Lung (tissue), 12 donors: ENCODE measurements around the gene TNIP2. TPM values are rescaled to one million over a fixed set of nuclear protein-coding genes. Genes with fewer than 3 reads are reported as not detected.

ENCODE experiments used
- ATAC-seq: fragments of 200-7000 bp; cut with Tn5 transposase; one replicate; pipeline ENCODE4 v1.9.1; 2020; ENCODE audit warnings: moderate number of reproducible peaks; ENCODE audit not compliant: insufficient read depth, low FRiP score
- DNase-seq, 3 donors: peaks; one replicate each; pipeline ENCODE4 v3.0.0-alpha.2; 2013 to 2017
- H3K27ac ChIP-seq, 2 donors: one replicate each; pipeline ENCODE4 v1.5.1; 2013; ENCODE audit warnings: mild to moderate bottlenecking in 2 of 2, moderate library complexity in 2 of 2, control low read depth in 1 of 2, inconsistent platforms in 1 of 2, low read depth in 1 of 2, low read length in 1 of 2
- H3K27me3 ChIP-seq, 3 donors: one replicate each; pipeline ENCODE4 v1.5.1; 2013; ENCODE audit warnings: low read length in 2 of 3; ENCODE audit not compliant: control insufficient read depth in 3 of 3, insufficient read depth in 3 of 3
- H3K36me3 ChIP-seq, 4 donors: one replicate each; pipeline ENCODE4 v1.5.1; 2013; ENCODE audit warnings: low read length in 4 of 4, mild to moderate bottlenecking in 1 of 4, moderate library complexity in 1 of 4; ENCODE audit not compliant: control insufficient read depth in 4 of 4, insufficient read depth in 4 of 4
- H3K4me1 ChIP-seq, 5 donors: one replicate each; pipeline ENCODE4 v1.5.1; 2013; ENCODE audit warnings: low read length in 5 of 5, mild to moderate bottlenecking in 2 of 5, moderate library complexity in 1 of 5; ENCODE audit not compliant: control insufficient read depth in 5 of 5, insufficient read depth in 5 of 5
- H3K4me3 ChIP-seq: one replicate; pipeline ENCODE4 v1.5.1; 2013; ENCODE audit warnings: mild to moderate bottlenecking, control low read depth, moderate library complexity
- H3K9ac ChIP-seq, 2 donors: one replicate each; pipeline ENCODE4 v1.5.1; 2013; ENCODE audit warnings: low read length in 2 of 2, control low read depth in 1 of 2; ENCODE audit not compliant: insufficient read depth in 1 of 2
- H3K9me3 ChIP-seq, 4 donors: one replicate each; pipeline ENCODE4 v1.5.1; 2013; ENCODE audit warnings: low read length in 3 of 4, mild to moderate bottlenecking in 1 of 4, moderate library complexity in 1 of 4; ENCODE audit not compliant: control insufficient read depth in 4 of 4, insufficient read depth in 3 of 4
- WGBS, 2 donors: extraction: QIAGEN DNeasy Blood & Tissue Kit; methylation state at CpG; one replicate each; pipeline ENCODE4 v1.1.7; 2013; 5-methylcytosine and 5-hydroxymethylcytosine counted together
- polyA plus RNA-seq, 2 donors: library from polyadenylated mRNA; stranded (reverse); fragments of 200-250 nt; gene quantifications; one replicate each; pipeline ENCODE4 v1.2.1, GENCODE V29; 2013
- total RNA-seq, 2 donors: library from RNA; depleted of rRNA in 1 of 2; stranded (reverse); fragments of >200 nt in 1 of 2; gene quantifications; one replicate each; pipeline ENCODE4 v1.2.1, GENCODE V29; 2014 to 2021
- TF ChIP-seq, protein P1 (sequence below): IDR thresholded peaks from 2 replicates; pipeline ENCODE4 v1.5.1; 2012; ENCODE audit warnings: mild to moderate bottlenecking; ENCODE audit errors: control extremely low read depth, extremely low read depth
- donor health status: control.
- donor health status: control.
- donor health status: Bipolar disorder and iron deficiency.
- donor health status: healthy.
- donor health status: DM: yes; HTN: yes; CAD: no.

Gene TNIP2
- total and polyA plus RNA-seq, 4 donors = 30.6 to 82.8 (median 43.8) TPM

DNA sequence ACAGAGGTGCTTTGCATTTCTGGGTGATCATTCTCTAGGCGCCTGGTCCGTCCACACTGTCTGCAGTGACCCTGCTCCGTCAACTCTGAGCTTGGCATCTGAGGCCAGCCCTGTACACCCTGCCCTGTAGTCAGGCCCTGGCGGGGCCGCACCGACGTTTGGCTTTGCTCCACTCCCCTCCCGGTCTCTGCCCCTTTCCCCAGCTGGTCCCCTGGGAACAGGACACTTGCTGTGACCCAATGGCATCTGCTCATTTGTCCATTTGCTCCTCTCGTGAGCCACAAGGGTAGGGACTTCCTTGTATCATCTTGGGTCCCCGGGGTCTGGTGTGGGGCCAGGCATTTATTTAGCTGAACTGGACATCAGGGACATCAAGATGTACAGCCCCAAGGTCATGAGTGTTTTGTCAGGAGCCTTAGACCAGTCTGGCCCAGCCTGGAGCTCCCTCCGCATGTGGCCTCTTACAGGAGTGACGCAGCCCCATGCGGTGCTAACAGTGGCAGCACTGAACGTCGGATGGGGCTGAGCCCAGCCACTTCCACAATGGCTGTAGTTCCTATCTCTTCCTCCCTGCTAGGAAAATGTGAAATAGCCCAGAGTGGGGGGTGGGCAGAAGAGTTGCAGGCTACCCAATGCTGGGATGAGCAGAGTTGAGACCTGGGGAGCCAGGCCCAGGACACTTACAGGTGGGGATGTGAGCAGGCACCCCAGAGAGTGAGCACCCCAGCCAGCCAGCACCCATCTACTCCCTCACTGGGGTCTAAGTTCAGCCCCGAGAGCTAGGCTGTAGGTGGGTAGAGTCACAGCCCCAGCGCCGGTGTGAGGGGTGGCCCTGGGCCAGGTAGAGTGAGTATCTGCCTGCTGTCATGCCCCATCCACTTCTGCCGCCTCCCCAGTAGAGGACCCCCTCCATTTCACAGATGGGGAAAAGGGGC is 34.7 kb upstream of the TNIP2 start:
- no peak overlapping the region for H3K27ac ChIP-seq
- H3K36me3 ChIP-seq = no peaks in the 10 kb centered on the region
- no peak overlapping the region for H3K4me3 ChIP-seq
- 75 to 76% methylated on average over 19 of the region's 19 CpGs for WGBS, 2 donors
- no peaks in the 10 kb centered on the region for H3K9me3 ChIP-seq
- H3K4me1 ChIP-seq = peaks cover 7 to 39% (median 15%) of the 10 kb centered on the region in 5 donors
- H3K9ac ChIP-seq = no peak overlapping the region
- no peak for ATAC-seq
- peak in 1 of 3 donors; percentile 14 for DNase-seq
- TF ChIP-seq, protein P1, sequence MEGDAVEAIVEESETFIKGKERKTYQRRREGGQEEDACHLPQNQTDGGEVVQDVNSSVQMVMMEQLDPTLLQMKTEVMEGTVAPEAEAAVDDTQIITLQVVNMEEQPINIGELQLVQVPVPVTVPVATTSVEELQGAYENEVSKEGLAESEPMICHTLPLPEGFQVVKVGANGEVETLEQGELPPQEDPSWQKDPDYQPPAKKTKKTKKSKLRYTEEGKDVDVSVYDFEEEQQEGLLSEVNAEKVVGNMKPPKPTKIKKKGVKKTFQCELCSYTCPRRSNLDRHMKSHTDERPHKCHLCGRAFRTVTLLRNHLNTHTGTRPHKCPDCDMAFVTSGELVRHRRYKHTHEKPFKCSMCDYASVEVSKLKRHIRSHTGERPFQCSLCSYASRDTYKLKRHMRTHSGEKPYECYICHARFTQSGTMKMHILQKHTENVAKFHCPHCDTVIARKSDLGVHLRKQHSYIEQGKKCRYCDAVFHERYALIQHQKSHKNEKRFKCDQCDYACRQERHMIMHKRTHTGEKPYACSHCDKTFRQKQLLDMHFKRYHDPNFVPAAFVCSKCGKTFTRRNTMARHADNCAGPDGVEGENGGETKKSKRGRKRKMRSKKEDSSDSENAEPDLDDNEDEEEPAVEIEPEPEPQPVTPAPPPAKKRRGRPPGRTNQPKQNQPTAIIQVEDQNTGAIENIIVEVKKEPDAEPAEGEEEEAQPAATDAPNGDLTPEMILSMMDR = no peak
- H3K27me3 ChIP-seq = no peaks in the 10 kb centered on the region

DNA sequence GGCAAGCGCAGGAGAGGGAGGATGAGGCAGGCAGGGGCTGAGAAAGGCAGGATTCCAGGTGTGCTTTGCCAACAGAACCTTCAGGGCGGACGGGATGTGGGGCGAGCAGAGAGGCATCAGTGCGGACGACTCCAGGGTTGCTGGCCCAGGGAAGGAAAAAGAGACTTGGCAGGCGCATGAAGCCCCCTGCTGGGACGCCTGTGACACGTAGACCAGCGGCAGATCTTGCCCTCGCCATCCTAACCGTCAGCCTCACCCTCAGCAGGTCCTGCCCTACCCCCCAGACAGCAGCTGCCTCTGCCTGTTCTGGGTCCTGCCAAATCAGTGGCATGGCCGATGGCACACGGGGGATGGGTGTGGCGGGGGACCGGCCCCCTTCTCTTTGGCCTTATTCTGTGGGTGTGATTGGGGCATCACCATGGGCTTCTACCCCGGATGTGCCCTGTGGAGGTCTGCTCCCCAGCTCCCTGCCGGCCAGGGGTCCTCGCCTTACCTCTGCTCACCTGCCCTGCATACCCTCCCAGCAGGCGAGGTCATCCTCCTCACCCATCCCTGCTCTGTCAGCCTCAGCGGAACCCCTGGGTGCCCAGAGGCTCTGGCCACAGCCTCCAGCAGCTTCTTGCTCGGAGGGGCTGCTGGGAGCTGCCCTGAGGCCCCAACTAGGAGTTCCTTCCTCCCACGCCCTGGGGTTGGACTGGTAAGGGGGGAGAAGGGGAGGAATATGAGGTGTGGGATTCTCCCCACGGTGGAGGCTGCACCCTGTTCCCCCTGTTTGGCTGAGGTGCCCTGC is 33.9 kb upstream of the TNIP2 start:
- H3K36me3 ChIP-seq = no peaks in the 10 kb centered on the region
- no peak overlapping the region for H3K9ac ChIP-seq
- no peak overlapping the region for H3K4me3 ChIP-seq
- TF ChIP-seq, protein P1 = no peak
- no peaks in the 10 kb centered on the region for H3K27me3 ChIP-seq
- H3K4me1 ChIP-seq = peaks cover 2 to 30% (median 14%) of the 10 kb centered on the region in 5 donors
- H3K27ac ChIP-seq = no peak overlapping the region
- DNase-seq (peak in 1 of 3 donors; percentile 9), ATAC-seq (no peak)
- 88 to 92% methylated on average over 24 of the region's 24 CpGs for WGBS, 2 donors
- no peaks in the 10 kb centered on the region for H3K9me3 ChIP-seq

DNA sequence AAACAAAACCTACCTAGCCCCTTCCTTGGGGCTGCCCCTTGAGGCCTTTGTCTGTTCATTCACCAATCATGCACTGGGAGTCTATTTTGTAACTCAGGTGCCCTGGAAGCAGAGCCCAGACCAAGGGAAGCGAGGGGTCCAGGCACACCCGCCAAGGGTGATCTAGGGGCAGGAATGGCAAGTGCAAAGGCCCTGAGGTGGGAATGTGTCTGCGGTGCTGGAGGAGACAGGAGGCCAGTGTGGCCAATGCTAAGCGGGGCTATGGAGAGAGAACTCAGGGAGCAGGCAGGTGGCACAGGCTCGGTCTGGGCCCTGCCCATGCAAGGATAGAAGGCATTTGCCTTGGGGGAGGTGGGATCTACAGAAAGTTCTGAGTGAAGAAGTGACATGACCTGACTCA is 33.2 kb upstream of the TNIP2 start:
- Histone ChIP-seq H3K27me3 (no peaks in the 10 kb centered on the region), H3K4me3 (no peak overlapping the region), H3K4me1 (peaks cover 0 to 24% (median 7%) of the 10 kb centered on the region in 5 donors), H3K36me3 (no peaks in the 10 kb centered on the region), H3K27ac (no peak overlapping the region), H3K9ac (no peak overlapping the region), H3K9me3 (no peaks in the 10 kb centered on the region)
- TF ChIP-seq, protein P1 = no peak
- DNase-seq = no peak
- WGBS, 2 donors = 98 to 99% methylated on average over 5 of the region's 5 CpGs
- ATAC-seq = no peak
